NCI-H1105 treated with DMSO at 0.1 percent for 48 hours (cell line): Measurements from ENCODE around the gene SETBP1.

ENCODE experiments used
- DNase-seq: peaks from one replicate; lab custom pipeline; 2025; lab: John Stamatoyannopoulos, UW

SETBP1 gene

DNA sequence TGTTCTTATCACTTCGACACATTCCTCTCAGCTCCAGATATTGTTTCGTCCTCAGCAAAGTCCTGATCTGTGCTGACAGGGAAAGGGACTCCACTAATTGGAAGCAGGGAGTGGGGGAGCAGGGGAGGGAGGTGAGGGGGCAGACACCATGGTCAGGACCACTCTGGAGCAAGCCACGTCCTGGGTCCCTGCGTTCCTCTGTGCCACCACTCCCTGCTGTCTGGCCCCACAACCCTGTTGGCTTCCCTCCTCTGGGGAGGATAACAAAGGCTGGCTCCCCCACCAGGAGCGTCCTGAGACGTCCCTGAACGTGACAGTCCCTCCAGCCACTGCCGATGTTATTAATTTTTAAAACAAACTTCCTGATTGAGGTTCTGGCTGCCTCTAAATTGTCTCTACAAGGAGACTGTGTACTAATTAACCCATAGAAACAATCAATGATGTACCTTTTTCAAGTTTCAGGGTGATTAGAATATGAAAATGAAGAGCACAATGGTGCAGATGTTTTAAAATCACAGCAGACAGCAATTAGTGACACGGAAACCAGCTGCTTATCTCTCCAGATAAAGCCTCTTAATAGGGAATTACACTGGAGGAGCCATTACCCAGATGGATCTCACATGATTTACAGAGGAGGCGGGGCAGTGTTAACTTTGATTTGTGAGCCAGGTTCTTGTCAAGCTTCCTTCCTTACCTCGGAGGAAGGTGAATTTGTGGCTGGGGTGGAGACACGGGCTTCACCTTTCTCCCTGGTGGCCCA, 257.5 kb downstream of the SETBP1 start:
- DNase-seq, result peak; percentile 95

DNA sequence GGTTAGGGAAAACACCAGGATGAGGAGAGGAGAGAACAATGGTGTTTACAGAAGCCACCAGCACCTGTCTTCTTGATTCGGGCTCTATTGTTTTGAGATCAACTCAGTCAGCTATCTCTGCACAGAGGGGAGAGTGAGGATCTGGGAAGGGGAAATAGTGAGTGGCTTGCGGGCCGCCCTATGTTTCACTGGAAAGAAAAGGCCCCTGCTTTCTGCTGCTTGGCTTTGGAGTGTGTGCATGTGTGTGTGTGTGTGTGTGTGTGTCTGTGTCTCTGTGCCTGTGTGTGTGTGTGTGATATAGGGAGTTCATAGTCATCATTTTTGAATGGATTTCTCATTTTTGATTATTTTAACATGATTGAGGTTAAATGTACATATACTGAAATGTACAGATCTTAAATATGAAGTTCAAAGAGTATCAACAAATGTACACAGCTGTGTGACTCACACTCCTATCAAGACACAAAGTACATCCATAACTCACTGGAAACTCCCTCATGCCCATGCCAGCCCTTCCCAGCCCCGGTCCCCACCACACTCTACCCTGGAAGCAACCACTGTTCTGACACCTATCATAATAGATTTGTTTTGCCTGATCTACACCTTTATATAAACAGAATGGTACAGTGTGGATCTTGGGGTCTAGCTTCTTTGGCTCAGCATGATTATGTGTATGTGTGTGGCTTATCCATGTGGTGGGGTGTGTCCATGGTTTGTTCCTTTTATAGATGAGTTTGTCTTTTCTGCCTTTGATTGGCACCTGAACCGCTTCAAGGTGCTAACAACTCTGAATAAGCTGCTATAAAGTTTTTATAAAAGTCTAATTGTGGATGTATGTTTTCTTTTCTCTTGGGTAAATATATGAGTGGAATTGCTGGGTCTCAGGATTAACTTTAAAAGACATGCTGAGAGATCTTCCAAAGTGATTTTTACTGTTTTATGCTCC, 258.3 kb downstream of the SETBP1 start:
- no peak for DNase-seq

DNA sequence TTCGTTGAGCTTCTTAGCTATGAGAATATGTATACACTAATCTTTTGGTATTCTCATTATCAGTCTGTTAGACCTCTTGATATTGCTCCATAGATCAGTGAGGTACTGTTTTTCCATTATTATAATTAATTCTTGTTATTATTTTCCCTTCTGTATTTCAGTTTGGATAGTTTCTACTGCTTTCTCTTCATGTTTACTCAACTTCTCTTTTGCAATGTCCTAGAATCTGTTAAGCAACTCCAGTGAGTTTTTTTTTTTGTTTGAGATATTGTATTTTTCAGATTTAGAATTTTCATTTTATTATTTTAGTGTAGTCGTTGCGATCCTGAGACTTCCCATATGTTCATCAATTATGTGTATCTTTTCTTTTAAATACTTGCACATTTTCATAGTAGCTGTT, 260.8 kb downstream of the SETBP1 start:
- no peak for DNase-seq

DNA sequence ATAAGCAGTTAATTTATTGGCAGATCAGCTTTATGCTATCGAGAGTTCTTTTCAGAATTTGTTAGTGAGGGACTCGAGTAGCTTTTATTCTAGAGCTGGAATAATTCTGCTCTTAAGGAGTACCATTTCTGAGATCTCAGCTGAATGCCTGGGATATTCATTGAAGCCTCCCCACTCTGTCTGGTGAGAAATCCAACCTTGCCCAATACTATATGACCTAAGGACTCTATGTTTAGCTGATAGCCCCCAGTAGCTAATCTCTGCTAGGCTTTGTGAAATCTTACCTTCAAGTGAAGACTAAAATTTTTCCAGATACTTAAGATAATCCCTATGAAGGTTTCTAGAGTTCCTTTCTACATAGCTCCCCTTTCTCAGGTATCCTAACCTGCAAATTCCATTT, 261.4 kb downstream of the SETBP1 start:
- DNase-seq, result no peak

DNA sequence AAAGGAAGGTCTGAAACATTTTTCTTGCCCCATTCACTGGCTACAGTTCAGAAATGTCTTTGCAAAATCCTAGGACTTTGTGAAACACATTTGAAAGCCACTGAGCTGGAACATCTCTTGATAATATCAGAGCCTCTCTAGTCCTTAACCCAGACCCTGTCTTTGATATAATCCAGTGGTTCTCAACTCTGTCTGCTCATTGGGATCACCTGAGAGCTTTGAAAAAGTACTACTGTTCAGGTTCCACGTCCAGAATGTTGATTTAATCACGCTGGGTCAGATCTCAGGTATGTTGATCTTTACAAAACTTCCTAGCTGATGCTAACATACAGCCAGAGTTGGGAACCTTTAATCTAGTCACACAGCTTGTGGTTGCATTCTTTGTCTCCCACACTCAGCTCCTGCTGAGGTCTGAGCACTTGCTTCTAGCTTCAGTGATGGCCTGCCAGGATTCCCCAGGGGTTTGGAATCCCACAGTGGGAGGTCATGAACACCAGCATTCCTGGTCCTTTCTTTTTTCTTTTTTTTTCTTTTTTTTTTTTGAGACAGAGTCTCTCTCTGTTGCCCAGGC, 262.7 kb downstream of the SETBP1 start:
- DNase-seq, result no peak

DNA sequence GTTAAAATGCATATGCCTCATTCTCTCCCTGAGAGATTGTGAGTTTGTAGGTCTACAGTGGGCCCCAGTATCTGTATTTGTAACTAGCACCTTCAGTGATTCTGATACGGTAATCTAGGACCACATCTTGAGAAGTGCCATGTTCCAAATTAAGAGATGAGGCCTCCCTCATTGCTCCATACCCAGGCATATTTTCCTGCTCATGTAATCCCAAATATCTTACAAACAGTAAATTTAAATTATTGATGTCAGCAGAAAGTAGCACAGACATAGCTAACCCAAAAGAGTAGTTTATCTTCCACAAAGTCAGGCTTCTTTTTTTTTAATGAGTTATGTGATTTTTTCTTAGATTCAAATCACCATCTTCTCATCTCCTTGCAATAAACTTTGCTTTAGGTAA, 263.8 kb downstream of the SETBP1 start:
- DNase-seq, result no peak

DNA sequence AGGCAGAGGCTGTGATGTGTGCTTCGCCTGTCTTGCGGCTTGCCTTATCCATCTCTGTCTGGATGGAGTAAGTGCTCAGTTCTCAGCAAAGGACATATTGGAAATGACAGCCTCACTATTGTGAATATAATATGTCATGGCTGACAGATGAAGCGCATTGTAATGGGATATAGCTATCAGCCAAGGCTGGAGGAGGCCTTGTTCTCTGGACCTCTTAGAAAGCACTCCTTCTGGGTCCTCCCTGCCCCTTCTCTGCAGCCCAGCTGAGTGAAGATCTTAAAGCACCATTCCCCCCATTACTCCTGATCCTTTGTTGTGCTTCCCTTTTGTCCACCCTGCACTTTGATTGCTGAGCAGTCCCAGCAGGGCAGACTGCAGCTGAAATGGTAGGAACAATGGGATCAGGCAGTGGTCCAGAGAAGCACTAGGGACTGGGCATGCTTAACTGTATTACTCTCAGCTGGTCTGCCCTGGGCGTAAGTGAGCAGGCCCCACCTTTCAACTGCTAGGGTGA, 265.3 kb downstream of the SETBP1 start:
- peak; percentile 37 for DNase-seq

DNA sequence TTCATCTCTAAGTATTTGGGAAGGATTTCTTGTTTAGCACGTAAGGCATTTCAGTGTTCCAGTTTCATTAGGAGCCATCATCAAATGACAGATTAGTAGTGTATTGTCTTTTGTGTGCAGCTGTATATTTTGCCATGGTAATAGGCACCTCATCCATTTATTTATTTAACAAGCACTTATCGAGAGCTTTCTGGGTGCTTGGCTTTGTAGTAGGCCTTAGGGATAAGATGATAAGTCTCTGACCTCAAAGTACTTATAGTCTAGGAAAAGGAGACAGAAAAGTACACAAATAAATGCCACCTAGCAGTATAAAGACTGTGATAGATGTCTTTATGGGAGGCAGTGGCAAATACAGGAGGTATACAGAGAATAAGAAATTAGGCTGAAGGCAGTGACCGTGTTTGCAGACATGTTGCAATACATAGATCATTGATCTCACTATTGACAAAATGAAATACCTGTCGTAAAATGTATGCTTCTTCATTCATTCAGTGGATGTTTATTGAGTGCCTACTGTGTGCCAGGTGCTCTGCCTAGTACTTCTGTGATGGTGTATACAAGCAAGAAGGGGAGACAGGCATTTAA, 265.9 kb downstream of the SETBP1 start:
- DNase-seq, result peak; percentile 37

DNA sequence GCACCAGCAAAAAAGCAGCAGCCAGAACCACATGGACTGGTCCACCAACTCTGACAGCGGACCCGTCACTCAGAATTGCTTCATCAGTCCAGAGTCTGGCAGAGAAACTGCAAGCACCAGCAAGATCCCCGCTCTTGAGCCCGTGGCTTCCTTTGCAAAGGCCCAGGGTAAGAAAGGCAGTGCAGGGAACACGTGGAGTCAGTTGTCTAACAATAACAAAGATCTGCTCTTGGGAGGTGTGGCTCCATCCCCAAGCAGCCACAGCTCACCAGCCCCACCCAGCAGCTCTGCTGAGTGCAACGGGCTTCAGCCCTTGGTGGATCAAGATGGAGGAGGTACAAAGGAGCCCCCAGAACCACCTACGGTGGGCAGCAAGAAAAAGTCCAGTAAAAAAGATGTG, 269.3 kb downstream of the SETBP1 start:
- DNase-seq, result no peak

DNA sequence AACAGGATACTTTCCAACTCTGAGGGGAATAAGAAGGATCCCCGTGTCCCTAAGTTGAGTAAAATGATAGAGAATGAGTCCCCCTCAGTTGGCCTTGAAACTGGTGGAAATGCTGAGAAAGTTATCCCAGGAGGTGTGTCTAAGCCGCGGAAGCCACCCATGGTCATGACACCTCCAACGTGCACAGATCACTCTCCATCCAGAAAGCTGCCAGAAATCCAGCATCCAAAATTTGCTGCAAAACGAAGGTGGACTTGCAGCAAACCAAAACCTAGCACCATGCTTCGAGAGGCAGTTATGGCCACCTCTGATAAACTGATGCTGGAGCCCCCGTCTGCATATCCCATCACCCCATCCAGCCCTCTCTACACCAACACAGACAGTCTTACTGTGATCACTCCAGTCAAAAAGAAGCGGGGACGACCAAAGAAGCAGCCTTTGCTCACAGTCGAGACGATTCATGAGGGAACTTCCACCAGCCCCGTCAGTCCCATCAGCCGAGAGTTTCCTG, 270.1 kb downstream of the SETBP1 start:
- DNase-seq, result no peak

DNA sequence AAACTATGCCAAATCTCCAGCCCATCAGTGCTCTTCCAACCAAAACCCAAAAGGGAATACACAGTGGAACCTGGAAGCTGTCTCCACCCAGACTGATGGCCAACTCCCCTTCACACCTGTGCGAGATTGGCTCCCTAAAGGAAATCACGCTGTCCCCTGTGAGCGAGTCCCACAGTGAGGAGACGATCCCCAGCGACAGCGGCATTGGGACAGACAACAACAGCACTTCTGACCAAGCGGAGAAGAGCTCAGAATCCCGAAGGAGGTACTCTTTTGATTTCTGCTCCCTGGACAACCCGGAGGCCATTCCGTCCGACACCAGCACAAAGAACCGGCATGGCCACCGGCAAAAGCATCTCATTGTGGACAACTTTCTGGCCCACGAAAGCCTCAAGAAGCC, 271.1 kb downstream of the SETBP1 start:
- DNase-seq, result no peak

DNA sequence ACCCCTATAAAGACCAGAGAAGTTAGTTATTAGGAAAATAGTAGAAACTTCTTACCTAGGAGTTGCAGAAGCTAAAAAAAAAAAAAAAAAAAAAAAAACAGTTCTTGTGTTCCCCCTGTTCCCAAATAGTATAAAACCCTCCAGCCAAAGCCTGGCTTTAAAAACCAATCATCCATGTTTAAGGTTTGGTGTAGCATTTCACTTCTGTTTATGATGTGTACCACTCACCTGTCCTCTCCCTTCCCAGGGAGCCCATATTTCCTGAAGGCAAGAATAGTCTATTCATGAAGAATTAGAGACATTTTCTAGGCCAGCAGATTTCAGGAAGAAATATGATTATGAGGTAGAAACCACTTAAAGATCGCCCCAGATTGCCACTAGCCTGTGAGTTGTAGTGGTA, 273.6 kb downstream of the SETBP1 start:
- DNase-seq, result no peak

DNA sequence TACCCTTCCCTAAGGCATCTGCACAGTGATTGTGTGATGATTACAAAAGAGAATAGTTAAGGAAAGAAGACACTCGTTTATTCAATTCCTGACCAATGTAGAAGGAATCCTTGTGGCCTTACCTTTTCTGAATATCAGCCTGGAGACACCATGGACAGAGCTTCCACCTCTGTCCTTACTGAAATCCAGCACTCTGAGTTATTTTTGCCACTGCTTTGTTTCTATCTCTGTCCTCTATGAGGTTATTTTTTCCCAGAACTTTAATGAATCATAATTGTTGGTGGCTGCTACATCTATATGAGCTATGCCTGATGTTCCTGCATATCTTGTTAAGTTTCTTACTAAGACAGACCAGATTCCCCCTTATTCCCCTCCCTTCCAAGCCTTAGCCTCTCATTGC, 275.1 kb downstream of the SETBP1 start:
- no peak for DNase-seq

DNA sequence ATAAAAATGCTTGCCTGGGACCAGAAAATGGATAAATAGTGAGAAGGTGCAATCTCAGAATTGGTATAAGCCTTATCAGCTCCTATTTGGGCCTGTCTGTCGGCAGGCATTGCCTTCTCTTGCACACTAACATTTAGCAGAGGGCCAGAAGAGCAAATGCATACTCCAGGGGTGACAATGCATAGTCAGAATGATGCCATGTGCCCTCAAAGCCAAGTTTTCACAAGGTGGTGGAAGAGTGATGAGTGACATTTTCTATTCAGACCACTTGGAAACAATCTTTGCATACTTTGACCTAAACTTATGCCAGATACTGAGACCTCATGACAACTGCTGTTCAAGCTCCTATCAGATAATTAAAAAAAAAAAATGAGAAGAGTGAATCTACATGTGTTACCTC, 276.3 kb downstream of the SETBP1 start:
- no peak for DNase-seq

DNA sequence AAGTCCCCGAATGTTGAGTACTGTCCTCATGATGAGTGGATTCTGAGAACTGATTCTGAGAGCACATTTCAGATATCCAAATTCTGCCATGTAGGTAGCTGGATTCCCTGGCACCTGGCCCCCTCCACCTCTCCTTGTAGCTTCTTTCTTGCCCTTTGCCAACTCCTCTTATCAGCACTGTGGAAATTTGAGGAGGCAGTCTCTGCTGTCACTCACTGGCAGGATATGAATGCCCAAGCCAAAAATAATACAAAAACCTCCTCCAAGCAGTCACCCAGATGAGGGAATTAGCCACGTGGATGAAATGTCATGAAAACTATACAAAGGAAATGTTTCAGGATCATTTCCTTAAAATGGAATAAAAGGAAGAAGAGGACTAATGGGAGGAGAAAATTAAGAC, 276.8 kb downstream of the SETBP1 start:
- DNase-seq, result no peak

DNA sequence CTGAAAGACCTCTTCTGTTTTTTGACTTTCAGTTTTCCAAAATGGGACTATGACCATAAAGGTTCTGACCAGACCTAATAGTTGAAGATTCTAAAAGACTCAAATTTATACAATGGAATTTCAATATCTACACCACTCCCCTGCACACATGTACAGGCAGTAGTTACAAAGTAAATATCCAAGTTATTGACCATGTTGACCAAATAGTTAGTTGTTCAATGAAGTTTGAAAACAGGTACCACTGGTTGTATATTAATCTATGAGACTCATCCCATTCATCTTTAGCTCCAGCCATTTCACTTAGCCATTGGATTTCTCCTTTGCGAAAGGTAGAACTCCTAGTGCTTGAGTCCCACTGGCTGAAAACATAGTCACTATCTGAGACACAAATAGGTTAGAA, 277.4 kb downstream of the SETBP1 start:
- no peak for DNase-seq

DNA sequence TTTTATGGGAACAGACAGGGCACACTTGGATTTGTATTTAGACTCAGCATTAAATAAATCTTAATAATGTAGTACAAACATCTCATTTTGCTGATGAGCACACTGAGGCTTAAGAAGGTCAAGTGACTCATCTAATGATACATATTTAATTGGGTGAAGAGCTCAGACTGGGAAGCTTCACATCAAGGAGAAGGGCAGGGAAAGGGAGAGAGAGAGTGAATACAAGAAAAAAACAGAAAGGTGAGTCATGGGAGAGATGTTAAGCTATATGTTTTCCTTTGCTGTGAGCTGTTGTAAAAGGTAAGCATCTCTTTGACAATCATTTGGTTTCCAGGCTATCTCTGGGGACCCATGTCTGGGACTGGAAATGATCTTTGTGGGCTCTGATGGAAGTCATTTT, 277.8 kb downstream of the SETBP1 start:
- DNase-seq, result no peak

DNA sequence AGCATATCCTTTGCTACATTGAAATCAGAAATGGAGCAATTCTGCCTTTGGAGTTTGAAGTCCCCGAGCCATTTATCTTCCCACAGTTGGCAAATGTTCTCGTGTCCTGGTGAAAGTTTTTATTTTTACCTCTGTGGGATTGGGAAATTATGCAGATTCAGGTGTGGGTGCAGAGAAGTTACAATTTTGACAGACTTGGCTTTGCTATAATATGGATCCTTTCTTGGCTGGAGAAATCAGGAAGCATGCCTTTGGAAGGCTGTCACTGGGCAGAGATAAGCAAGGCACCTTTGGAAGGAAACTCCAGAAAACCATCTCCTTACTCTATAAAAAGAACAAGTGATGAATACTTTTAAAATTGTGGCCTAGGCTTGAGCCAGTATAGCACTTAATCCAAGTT, 278.3 kb downstream of the SETBP1 start:
- no peak for DNase-seq

DNA sequence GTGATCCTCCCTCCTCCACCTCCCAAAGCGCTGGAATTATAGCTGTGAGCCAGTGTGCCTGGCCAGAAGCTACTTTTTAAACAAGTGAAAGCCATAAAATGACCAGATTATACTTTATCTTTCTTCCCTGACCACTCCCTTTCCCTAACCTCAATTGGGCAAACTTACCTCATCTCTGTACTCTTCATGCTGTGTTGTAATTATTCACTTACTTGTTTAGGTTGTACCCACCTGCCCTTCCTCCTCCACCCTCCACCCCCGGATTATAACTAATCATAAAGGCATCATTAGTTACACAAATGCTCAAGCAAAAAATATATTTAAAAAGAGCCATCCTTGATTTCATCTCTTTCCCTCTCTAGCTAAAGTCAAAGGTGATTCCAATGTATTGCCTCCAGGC, 279.9 kb downstream of the SETBP1 start:
- DNase-seq, result no peak

DNA sequence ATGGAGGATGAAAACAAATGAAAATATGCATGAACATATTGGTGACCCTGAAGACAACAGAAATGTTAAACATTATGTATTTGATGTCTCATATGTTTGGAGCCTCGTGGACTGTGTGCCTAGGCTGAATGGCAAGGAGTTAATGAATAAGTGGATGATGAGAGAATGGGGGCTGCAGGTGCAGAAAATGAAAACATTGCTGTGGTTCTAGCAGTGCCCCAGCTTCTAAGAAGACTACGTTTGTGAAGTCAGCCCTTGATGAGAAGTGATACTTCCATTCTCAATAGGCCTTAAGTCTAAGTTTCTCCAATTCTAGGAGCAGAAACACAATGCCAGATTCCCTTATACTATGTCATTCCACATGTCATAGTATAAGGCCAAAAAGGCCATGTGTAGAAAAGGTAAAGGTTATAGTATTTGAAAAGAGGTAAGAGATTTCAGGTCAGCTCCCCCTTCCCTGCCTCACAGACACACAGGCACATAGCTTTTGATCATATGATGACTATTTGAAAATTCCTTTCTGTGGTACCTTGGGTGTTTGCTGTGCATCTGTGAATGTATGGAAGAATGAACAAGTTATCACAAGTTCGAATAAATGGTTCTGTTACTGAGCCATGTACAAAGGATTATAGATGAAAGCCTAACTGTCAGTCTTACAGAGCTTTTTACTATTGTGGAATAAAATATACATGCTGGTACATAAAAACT, 280.8 kb downstream of the SETBP1 start:
- no peak for DNase-seq

DNA sequence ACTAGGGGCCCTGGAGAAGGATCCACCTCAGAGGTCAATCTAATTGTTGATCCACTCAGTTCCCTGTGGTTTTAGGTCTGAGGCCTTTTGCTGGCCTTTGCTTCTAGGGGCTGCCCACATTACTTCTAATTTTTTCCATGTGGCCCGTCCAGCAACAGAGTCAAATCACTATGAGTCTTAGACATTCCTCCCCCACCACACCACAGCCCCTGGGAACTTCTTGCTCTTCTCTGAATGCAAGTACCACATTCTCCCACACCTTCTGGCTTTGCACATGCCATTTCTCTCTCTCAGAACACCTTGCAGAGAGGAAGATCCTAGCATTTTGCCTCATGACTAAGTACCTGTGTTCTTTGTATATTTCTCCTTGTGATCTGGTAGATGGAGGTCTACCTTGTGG, 286.9 kb downstream of the SETBP1 start:
- no peak for DNase-seq

DNA sequence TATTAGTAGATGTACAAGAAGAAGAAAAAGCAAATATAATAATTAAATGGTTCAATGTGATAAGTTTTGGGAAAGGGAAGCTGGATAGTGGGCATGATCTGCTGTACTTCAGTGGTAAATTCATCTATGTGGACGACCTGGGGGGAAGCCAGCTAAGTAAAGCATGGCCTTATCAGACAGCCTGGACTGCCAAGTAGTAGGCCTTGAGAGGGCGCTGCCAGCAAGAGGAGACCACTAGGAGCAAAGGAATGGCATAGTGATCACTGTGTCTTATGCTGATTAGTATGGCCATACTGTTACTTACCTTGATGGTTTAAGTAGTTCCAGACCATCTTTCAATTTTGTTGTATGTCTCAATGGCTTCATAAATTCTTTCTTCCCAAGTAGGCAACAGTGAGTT, 287.6 kb downstream of the SETBP1 start:
- no peak for DNase-seq
